K562 (cell line): ENCODE data around the gene NME7. TPM values are rescaled to one million over a fixed set of nuclear protein-coding genes. Genes with fewer than 3 reads are reported as not detected.
A peak's percentile ranks its signal among the peaks of the same experiment; 100 is the strongest.

Experiments used
- ATAC-seq: fragments of 200-7000 bp; cut with Tn5 transposase; 3 replicates; pipeline ENCODE4 v1.9.1; 2020; ENCODE audit warnings: moderate library complexity
- BruUV-seq: library from RNA; stranded (reverse); fragments of 400-500 nt; replicated peaks from 2 replicates; lab custom pipeline; 2021; lab: Mats Ljungman, UMichigan
- CTCF ChIA-PET: fragments of 300-600 bp; formaldehyde crosslinking; extraction: SDS; loops from one replicate; lab custom pipeline; 2021; ENCODE audit warnings: low intra/inter-chr PET ratio; lab: Yijun Ruan, JAX
- POLR2A ChIA-PET: fragments of 300-600, 350-650 bp; sonication (Branson Sonifier 250); formaldehyde crosslinking; extraction: SDS; loops from one replicate; lab custom pipeline; 2021; ENCODE audit warnings: antibody characterized with exemption, inconsistent platforms; lab: Yijun Ruan, JAX
- DNase-seq, 4 experiments: peaks; one replicate each; pipeline versions ENCODE4 v3.0.0 to v3.0.0-alpha.2; 2011 to 2018; ENCODE audit warnings: low spot score in 3 of 4, mixed read lengths in 3 of 4; ENCODE audit errors: extremely low read depth in 1 of 4
- FAIRE-seq: peaks from 2 replicates; lab custom pipeline; 2011; peaks lifted over from hg19 to GRCh38; lab: Jason Lieb, UNC
- H2AFZ ChIP-seq: 2 replicates; pipeline ENCODE4 v1.6.0; 2011; ENCODE audit warnings: low read depth, low read length, control low read depth, inconsistent platforms
- H3K27ac ChIP-seq: fragments of 200-600 bp; 3 replicates; pipeline ENCODE4 v1.8.0; 2011; ENCODE audit warnings: low read depth, mild to moderate bottlenecking, control low read depth, inconsistent platforms, low read length, moderate library complexity, mixed read lengths; ENCODE audit errors: extremely low read depth
- H3K27me3 ChIP-seq, 2 experiments: fragments of 300-600 bp in 1 of 2; 2 replicates in 1 of 2; 3 replicates in 1 of 2; pipeline versions ENCODE4 v1.6.0 to v1.8.0; 2011; ENCODE audit warnings: inconsistent platforms in 2 of 2, low read length in 2 of 2, mild to moderate bottlenecking in 1 of 2, mixed read lengths in 1 of 2, moderate library complexity in 1 of 2; ENCODE audit not compliant: control insufficient read depth in 2 of 2, insufficient read depth in 2 of 2
- H3K36me3 ChIP-seq: fragments of 300-600 bp; 3 replicates; pipeline ENCODE4 v1.8.0; 2011; ENCODE audit warnings: mild to moderate bottlenecking, low read length, inconsistent platforms; ENCODE audit not compliant: control insufficient read depth, insufficient read depth
- H3K4me1 ChIP-seq, 2 experiments: fragments of 200-600 bp in 1 of 2; replicated peaks in 1 of 2; 2 replicates in 1 of 2; 3 replicates in 1 of 2; pipeline versions ENCODE4 v1.5.1 to v1.8.0; 2011; ENCODE audit warnings: inconsistent platforms in 2 of 2, low read length in 2 of 2, mild to moderate bottlenecking in 1 of 2, mixed read lengths in 1 of 2, moderate library complexity in 1 of 2; ENCODE audit not compliant: control insufficient read depth in 2 of 2, insufficient read depth in 2 of 2
- H3K4me2 ChIP-seq: 2 replicates; pipeline ENCODE4 v1.6.1; 2011; ENCODE audit warnings: low read length, control low read depth, inconsistent platforms, mixed read lengths; ENCODE audit not compliant: insufficient read depth
- H3K4me3 ChIP-seq: fragments of 200-600 bp; sonication (generic), shearing (Covaris generic); 2 replicates; pipeline ENCODE4 v1.5.1; 2016; ENCODE audit warnings: control low read depth, inconsistent platforms
- H3K79me2 ChIP-seq: fragments of 200-600 bp; 3 replicates; pipeline ENCODE4 v1.8.0; 2011; ENCODE audit warnings: low read length, inconsistent platforms; ENCODE audit not compliant: control insufficient read depth, insufficient read depth
- H3K9ac ChIP-seq, 2 experiments: 2 replicates each; pipeline versions ENCODE4 v1.6.0 to v1.6.1; 2011; ENCODE audit warnings: low read depth in 2 of 2, low read length in 2 of 2, control low read depth in 1 of 2, inconsistent platforms in 1 of 2, mild to moderate bottlenecking in 1 of 2, mixed read lengths in 1 of 2; ENCODE audit not compliant: insufficient read depth in 1 of 2
- H3K9me1 ChIP-seq: one replicate; pipeline ENCODE4 v1.6.0; 2011; ENCODE audit warnings: inconsistent platforms, mild to moderate bottlenecking, low read length, moderate library complexity; ENCODE audit not compliant: control insufficient read depth, insufficient read depth
- H3K9me3 ChIP-seq: replicated peaks from 2 replicates; pipeline ENCODE4 v1.5.1; 2011; ENCODE audit warnings: low read depth, low read length, inconsistent platforms; ENCODE audit not compliant: control insufficient read depth, insufficient read depth
- H4K20me1 ChIP-seq: replicated peaks from 2 replicates; pipeline ENCODE4 v1.6.1; 2011; ENCODE audit warnings: low read length, inconsistent platforms, mixed read lengths; ENCODE audit not compliant: control insufficient read depth, insufficient read depth
- ADNP ChIP-seq: fragments of 200-800 bp; sonication (Bioruptor generic); IDR thresholded peaks from 2 replicates; pipeline ENCODE4 v1.6.1; 2016; ENCODE audit warnings: missing genetic modification characterization, missing compliant biosample characterization
- CBFA2T3 ChIP-seq: fragments of 450-650 bp; IDR thresholded peaks from 2 replicates; pipeline ENCODE4 v1.6.1; 2017
- CTBP1 ChIP-seq: fragments of 450-650 bp; IDR thresholded peaks from 2 replicates; pipeline ENCODE4 v1.6.1; 2016; ENCODE audit warnings: borderline replicate concordance
- GTF2B ChIP-seq: IDR thresholded peaks from 2 replicates; pipeline ENCODE4 v1.6.1; 2011; ENCODE audit not compliant: insufficient read length; ENCODE audit errors: extremely low read depth
- KDM1A ChIP-seq, 2 experiments: fragments of 450-650 bp; IDR thresholded peaks; 2 replicates each; pipeline ENCODE4 v1.6.1; 2016; ENCODE audit warnings: mild to moderate bottlenecking in 2 of 2
- KLF16 ChIP-seq: IDR thresholded peaks from 2 replicates; pipeline ENCODE4 v1.6.1; 2016; ENCODE audit warnings: antibody characterized with exemption
- MTA2 ChIP-seq: fragments of 450-650 bp; IDR thresholded peaks from 2 replicates; pipeline ENCODE4 v1.6.1; 2016; ENCODE audit warnings: low read depth
- NR4A1 ChIP-seq, 2 experiments: fragments of 250-450 bp in 1 of 2; fragments of 450-650 bp in 1 of 2; sonication (Bioruptor Pico) in 1 of 2; IDR thresholded peaks; 2 replicates each; pipeline versions ENCODE4 v1.4.0 to v1.6.1; 2016 to 2020; ENCODE audit warnings: mild to moderate bottlenecking in 2 of 2, missing compliant biosample characterization in 1 of 2, missing genetic modification characterization in 1 of 2, moderate library complexity in 1 of 2
- RCOR1 ChIP-seq, 2 experiments: IDR thresholded peaks; 2 replicates each; pipeline ENCODE4 v1.6.1; 2012; ENCODE audit warnings: low read depth in 2 of 2, low read length in 2 of 2, borderline replicate concordance in 1 of 2, improper control_type of control experiment in 1 of 2
- SNIP1 ChIP-seq: fragments of 450-650 bp; IDR thresholded peaks from 2 replicates; pipeline ENCODE4 v1.7.1; 2017; ENCODE audit warnings: low read depth, mild to moderate bottlenecking
- ZC3H11A ChIP-seq: IDR thresholded peaks from 2 replicates; pipeline ENCODE4 v1.6.1; 2012; ENCODE audit warnings: low read depth, low read length, improper control_type of control experiment
- ZNF766 ChIP-seq: fragments of 200-800 bp; sonication (Bioruptor generic); conservative IDR thresholded peaks from 2 replicates; pipeline ENCODE4 v1.6.1; 2016; ENCODE audit warnings: missing genetic modification characterization, missing compliant biosample characterization
- ZSCAN29 ChIP-seq: fragments of 450-650 bp; IDR thresholded peaks from 2 replicates; pipeline ENCODE4 v1.6.1; 2017
- WGBS: fragments of 100-300 bp; shearing (Covaris generic); methylation state at CpG from one replicate; pipeline ENCODE4 v1.1.6; 2016; ENCODE audit warnings: low coverage, mixed read lengths; ENCODE audit not compliant: insufficient coverage; ENCODE audit errors: missing lambda C conversion rate; 5-methylcytosine and 5-hydroxymethylcytosine counted together
- in situ Hi-C: fragments of 300-500 bp; cut with MboI; formaldehyde crosslinking; loops from 4 replicates; pipeline ENCODE4 v1.15.0; 2018; ENCODE audit warnings: inconsistent platforms, mixed read lengths
- intact Hi-C: fragments of 100-400 bp; cut with micrococcal nuclease; formaldehyde crosslinking; loops from 2 replicates; pipeline ENCODE4 v1.14.2; 2022
- polyA plus RNA-seq, 8 experiments: library from polyadenylated mRNA; depleted of rRNA in 4 of 8; stranded (reverse) in 5 of 8; unstranded in 3 of 8; fragments of >200 nt; fragmentation: Nextera tagmentation in 2 of 8; fragmentation: Illumina TruSeq in 1 of 8; extraction: Ambion mirVana in 2 of 8; extraction: Trizol in 1 of 8; gene quantifications; 2 replicates each; pipeline versions ENCODE4 v1.2.1 to v1.2.3, GENCODE V29; 2011 to 2014; ENCODE audit warnings: inconsistent platforms in 1 of 8, missing spikeins in 1 of 8
- total RNA-seq, 7 experiments: library from RNA; depleted of rRNA in 6 of 7; stranded (reverse); fragments of >200 nt in 6 of 7; fragmentation: Illumina TruSeq in 2 of 7; extraction: Trizol in 2 of 7; gene quantifications; 2 replicates each; pipeline versions ENCODE4 v1.2.1 to v1.2.3, GENCODE V29; 2011 to 2021; ENCODE audit warnings: low replicate concordance in 1 of 7
- TF ChIP-seq, protein P1 (sequence below), 2 experiments: fragments of 450-650 bp; formaldehyde crosslinking in 1 of 2; IDR thresholded peaks; 2 replicates each; pipeline versions ENCODE4 v1.4.0 to v1.6.1; 2014 to 2020; ENCODE audit warnings: mild to moderate bottlenecking in 2 of 2, borderline replicate concordance in 1 of 2, low read depth in 1 of 2

Gene NME7
- total and polyA plus RNA-seq, 9 of the 15 experiments (the other 6 are each of a cell fraction or from before 2014, with no cell fraction given) = 7.9 to 43.2 (median 23.9) TPM

- H3K9ac ChIP-seq = no peak overlapping the region
- no peaks in the 10 kb centered on the region for H3K9me3 ChIP-seq
- peaks cover 0 to 7% of the 10 kb centered on the region in 2 experiments; a peak in 3 of 5 replicates for H3K4me1 ChIP-seq
- DNase-seq (peak in 2 of 4 experiments; percentile 22 to 60), FAIRE-seq (peak; percentile 78), ATAC-seq (peak; percentile 81)
- in situ Hi-C loops (no loop called here), intact Hi-C loops (no loop called here)
- H4K20me1 ChIP-seq = no peaks in the 10 kb centered on the region
- no peaks in the 10 kb centered on the region for H3K27me3 ChIP-seq
- no peak overlapping the region for H3K4me3 ChIP-seq
- ChIA-PET CTCF (interaction anchor here (0.5 kb wide), 1 partner anchor 827 kb away, joined by 3 read pairs; no protein-coding TSS in a partner anchor), POLR2A (interaction anchor here (0.8 kb wide), 1 partner anchor 25 kb away, joined by 3 read pairs; no protein-coding TSS in a partner anchor)
- no peak overlapping the region; the same call in 1 of the 2 replicates for H3K4me2 ChIP-seq
- WGBS = 17% methylated on average over 2 of the region's 2 CpGs
- H3K27ac ChIP-seq = peak overlapping the region; percentile 58; the same call in 1 of the 3 replicates
- no peaks in the 10 kb centered on the region for H3K9me1 ChIP-seq
- no peaks in the 10 kb centered on the region for H3K36me3 ChIP-seq
- no TSS peak for BruUV-seq
- H2AFZ ChIP-seq = peak overlapping the region; percentile 40; the same call in 1 of the 2 replicates
- no peaks in the 10 kb centered on the region for H3K79me2 ChIP-seq
- TF ChIP-seq KDM1A (IDR thresholded peaks at IDR 0.05) = peak; percentile 20 to 66; a peak in 1 of 4 replicates
- peak; percentile 63 for TF ChIP-seq KLF16
- TF ChIP-seq NR4A1 (CRISPR knock-in tag; IDR thresholded peaks at IDR 0.05) = no peak
- TF ChIP-seq NR4A1 (tag; IDR thresholded peaks at IDR 0.05) = no peak
- TF ChIP-seq SNIP1 = no peak
- TF ChIP-seq ZSCAN29 = no peak
- TF ChIP-seq RCOR1 (IDR thresholded peaks at IDR 0.05; ENCODE audit: borderline replicate concordance in 1 of 2, low read depth in 2 of 2, low read length in 2 of 2) = peak in 1 of 2 experiments; percentile 74; a peak in 2 of 4 replicates
- peak; percentile 81 for TF ChIP-seq CBFA2T3
- TF ChIP-seq ZNF766 = peak; percentile 43; the same call in 1 of the 2 replicates
- peak; percentile 23; the same call in 1 of the 2 replicates for TF ChIP-seq MTA2
- no peak for TF ChIP-seq ZC3H11A
- TF ChIP-seq ADNP (tag) = no peak
- peak; percentile 55; the same call in 1 of the 2 replicates for TF ChIP-seq CTBP1
- TF ChIP-seq GTF2B = no peak
- TF ChIP-seq, protein P1, sequence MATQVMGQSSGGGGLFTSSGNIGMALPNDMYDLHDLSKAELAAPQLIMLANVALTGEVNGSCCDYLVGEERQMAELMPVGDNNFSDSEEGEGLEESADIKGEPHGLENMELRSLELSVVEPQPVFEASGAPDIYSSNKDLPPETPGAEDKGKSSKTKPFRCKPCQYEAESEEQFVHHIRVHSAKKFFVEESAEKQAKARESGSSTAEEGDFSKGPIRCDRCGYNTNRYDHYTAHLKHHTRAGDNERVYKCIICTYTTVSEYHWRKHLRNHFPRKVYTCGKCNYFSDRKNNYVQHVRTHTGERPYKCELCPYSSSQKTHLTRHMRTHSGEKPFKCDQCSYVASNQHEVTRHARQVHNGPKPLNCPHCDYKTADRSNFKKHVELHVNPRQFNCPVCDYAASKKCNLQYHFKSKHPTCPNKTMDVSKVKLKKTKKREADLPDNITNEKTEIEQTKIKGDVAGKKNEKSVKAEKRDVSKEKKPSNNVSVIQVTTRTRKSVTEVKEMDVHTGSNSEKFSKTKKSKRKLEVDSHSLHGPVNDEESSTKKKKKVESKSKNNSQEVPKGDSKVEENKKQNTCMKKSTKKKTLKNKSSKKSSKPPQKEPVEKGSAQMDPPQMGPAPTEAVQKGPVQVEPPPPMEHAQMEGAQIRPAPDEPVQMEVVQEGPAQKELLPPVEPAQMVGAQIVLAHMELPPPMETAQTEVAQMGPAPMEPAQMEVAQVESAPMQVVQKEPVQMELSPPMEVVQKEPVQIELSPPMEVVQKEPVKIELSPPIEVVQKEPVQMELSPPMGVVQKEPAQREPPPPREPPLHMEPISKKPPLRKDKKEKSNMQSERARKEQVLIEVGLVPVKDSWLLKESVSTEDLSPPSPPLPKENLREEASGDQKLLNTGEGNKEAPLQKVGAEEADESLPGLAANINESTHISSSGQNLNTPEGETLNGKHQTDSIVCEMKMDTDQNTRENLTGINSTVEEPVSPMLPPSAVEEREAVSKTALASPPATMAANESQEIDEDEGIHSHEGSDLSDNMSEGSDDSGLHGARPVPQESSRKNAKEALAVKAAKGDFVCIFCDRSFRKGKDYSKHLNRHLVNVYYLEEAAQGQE (IDR thresholded peaks at IDR 0.05; ENCODE audit: borderline replicate concordance) = peak; percentile 53; the same call in 1 of the 2 replicates
- TF ChIP-seq, protein P1 (CRISPR knock-in tag; IDR thresholded peaks at IDR 0.05; ENCODE audit: low read depth) = no peak
These were observed 96.5 kb downstream of the NME7 start for GRCh38 chr1:169271098-169271497.
